HG02938 (cell line): ENCODE results near the gene TMEM163.
"Not testable (repeated sequence)": the region's sequence is repeated elsewhere in the genome, so short reads cannot be mapped to it uniquely, and the experiment has no call there.

Experiments used
- ATAC-seq: cut with Tn5 transposase; IDR thresholded peaks from one replicate; pipeline ENCODE4 v1.9.1; 2021; ENCODE audit warnings: mild to moderate bottlenecking, moderate library complexity; ENCODE audit not compliant: unreplicated experiment

The TMEM163 gene

DNA sequence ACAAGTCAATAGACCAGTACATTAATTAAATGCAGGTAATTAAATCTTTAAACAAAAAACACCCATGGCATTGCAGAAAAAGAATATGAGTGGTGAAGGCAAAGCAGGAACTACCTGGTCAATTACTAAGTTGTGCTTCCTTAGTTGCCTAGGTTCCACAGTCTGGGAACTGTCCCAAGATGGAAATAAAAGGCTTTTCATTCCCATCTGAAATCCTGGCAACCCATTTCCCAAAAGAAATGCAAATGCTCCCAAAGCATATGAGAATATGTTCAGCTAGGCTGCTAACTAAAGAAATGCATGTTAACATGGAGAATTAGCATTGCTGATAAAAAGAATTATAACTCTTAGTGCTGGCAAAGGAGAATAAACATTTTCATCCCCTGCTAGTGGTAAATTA, 177.8 kb downstream of the TMEM163 start:
- ATAC-seq: no peak

DNA sequence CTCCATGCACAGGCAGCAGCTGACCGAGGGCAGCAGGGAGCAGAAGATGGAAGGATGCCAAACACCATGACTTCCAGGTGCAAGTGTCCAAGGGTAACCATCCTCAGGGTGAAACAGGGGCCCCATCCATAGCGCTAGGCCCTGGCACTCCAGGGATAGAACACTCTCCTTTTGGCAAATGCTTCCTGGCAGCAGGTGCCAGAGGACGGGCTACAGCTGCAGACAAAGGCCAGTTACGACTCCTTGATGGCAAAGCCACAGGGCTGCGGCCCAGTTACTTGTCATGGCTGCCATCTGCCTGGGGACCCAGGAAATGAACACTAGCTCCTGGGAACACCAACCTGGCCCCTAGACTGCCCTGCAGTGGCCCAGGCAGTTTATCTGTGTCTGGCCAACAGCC, 178.8 kb downstream of the TMEM163 start:
- no peak for ATAC-seq

DNA sequence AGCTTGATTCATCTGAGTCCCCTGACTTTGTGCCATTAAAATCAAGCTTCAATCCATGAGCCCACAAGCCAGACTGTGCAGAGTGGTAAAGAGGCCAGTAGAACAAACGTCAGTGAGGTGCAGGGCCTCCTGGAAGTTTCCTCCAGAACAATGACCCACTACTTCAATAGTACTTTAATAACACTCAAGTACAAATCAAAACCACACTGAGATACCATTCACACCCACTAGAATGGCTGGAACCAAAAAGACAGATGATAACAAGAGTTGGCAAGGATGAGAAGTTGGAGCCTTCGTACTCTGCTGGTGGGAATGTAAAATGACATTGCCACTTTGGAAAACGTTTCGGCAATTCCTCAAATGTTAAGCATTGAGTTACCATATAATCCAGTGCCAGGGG, 181.1 kb downstream of the TMEM163 start:
- no peak for ATAC-seq

DNA sequence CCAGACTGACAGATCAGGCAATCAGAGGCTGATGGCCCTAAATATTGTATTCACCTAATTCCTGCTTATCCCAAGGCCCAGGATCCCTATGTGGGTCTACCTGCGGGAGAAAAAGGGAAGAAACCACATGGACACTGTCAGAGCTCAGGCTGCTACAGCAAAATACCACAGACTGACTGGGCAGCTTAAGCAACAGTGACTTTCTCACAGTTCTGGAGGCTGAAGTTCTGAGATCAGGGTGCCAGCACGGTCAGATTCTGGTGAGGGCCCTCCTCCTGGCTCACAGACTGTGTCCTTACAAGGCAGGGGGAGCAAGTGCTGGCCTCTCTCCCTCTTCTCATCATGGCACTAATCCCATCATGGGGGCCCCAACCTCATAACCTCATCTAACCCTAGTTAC, 181.7 kb downstream of the TMEM163 start:
- ATAC-seq: no peak

DNA sequence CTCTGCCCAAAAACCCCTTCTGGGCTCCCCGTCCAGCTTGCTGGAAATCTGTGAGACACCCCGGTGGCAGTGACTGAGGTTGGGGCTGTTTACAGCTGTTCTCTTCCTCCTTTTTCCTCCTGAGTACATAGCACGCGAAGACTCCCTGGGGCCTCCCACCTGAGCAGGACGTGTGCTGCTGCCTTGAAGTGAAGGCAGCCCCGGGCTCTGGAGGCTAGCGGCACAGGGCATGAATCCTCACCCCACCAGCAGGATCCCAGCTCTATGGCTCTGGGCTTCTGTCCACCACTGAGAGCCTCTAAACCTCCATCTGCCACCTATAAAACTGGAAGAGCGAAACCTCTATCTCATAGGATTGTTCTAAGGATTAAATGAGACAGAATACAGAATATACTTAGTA, 182.5 kb downstream of the TMEM163 start:
- ATAC-seq: no peak

DNA sequence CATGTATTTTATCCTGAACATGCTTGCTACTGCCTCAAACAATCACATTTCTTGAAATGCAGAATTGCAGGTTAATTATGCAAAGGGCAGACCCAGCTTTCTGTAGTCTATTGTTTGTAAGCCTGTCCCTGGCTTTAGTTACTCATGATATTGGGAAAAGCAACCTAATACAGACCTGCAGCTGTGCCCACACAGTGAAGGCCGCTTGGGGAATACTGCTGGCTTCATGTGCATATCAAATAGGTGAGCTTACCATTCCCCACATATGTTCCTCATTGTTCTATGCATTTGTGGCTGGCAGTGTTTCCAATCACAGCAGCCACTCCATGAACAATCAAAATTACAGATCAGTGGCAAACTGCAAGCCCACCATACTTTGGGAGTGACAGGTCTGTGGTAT, 186.3 kb downstream of the TMEM163 start:
- no peak for ATAC-seq

DNA sequence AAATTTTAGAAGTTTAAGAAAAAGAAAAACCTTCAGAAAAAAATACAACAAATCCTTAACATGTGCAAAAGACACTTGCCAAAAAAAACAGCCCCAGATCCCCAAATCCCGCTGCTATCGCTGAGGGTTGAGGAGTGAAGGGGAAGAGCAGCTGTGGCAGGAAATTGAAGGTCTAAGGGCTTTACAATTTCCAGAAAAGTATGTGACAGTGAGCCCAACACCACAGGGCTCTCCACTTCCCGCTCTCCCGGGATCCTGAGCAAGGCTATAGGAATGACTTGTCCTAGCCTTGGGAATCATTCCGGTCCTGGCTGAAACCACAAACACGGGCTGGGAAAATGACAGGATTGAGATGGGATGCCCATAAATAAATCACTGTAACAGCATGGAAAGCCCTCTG, 191.4 kb downstream of the TMEM163 start:
- no peak for ATAC-seq

DNA sequence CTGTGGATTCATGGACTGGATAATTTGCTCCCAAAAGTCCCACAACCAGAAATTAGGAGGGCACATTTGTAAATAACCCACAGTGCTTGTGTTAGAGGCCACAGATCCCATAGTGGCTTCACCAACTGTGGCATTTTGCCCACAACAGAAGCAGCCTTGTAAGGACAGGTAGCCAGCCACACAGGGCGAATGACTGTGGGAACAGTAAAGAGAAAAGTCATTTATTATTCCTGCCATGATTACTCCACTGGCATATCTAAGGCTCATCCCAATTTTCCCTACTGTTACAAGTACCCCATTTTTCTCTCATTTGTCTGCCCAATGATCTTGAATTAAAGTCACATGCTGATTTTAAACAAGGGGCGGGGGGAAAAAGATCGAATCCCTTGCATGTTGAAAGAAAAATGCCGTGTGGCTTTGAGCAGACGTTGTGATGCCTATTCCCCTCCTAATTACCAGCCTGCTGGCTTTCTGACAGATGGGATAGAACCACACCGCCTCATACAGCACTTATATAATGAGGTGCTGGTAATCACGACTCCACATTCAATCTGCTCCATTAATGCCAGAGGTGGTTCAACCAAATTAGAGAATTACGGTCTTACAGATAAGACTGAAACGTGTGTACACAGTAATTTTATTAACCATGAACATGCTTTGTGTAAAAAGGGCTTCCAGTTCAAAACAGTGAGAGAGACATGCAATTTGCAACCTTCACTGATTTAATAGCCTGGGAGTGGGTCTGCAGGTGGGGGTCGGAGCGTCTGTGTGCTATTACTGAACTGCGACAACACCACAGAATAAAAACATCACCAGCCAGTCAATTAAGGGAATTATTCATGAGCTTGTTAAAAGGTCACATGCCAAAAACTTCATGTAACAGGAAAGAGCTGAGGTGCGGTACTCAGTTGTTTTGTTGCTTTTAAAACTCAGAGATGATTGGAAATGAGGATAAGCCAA, 196.0 kb downstream of the TMEM163 start:
- ATAC-seq: no peak

DNA sequence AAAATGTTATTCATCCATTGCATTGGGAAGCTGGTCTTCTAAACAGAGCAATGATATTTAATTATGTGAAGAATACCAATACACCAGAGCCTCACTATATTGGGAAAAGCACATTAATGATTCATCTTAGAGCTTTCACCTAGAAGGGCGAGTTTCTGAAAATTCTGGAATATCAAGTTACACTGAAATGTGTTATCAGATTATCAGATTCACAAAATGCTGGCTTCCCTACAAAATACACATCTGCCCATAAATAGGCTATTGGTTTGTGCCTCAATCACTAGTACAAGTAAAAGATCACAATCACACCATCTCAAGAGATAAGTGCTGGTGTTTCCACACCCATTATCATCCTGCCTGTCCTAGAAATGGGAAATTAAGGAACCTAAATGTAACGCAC, 200.7 kb downstream of the TMEM163 start:
- no peak for ATAC-seq

DNA sequence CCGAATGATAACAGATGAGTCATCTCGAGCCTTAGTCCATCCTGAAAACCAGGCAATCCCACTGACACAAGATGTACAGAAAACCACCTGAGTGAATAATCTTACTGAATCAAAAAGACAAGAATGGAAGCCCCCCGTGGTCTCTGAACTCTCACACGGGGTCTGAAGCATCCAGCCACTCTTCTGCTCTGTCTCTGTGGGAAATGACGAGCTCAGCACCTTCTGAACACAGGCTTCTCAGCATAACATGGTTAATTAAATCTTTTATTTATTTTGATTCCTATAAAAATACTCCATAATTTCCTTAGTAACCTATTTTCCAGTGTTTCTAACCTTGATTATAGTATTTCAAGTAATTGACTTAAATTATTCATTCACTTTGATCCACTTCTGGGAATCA, 203.7 kb downstream of the TMEM163 start:
- ATAC-seq: no peak

DNA sequence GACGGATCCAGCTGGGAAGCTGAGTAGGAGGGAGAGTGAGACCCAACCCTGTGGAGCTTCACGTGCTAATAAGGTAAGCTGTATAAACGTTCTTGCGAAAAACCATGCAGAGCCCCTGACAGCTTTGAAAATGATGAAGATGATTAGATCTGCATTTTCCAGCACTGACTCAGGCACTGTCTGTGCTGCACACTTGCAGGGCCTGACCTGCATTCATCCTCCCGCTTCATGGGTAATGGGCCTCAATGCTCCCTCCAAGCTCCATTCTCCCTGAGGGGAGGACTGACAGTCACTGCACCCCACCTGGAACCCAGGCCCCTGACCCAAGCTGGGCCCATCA, 205.4 kb downstream of the TMEM163 start:
- ATAC-seq: no peak

DNA sequence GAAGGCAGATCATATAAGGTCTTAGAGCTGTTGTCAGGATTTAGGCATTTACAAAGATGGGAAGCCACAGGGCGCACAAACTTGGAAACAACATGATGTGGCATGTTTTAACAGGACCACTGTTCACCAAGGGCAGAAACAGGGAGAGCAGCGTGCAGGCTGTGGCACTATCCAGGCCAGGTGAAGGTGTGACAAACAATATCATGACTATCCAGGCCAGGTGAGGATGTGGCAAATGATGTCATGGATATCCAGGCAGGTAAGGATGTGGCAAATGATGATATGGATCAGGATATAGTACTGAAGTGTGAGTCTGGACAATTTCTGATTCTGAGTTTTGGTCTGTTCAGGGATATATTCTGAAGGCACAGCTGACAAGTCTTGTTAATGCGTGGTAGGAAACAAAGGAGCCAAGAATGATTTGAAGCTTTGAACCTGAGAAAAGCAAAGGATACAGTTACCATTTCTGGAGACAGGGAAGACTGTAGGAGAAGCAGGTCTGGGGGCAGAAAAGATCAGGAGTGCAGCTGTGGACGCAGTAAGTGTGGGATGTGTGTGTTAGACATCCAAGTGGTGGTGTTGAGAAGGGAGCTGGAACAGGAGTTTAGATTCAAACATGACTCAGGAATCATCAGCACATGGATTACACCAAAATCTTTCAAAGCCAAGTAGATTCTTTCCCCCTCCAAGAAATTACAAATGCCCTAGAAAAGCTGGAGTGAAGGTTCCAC, 205.9 kb downstream of the TMEM163 start:
- ATAC-seq: no peak

DNA sequence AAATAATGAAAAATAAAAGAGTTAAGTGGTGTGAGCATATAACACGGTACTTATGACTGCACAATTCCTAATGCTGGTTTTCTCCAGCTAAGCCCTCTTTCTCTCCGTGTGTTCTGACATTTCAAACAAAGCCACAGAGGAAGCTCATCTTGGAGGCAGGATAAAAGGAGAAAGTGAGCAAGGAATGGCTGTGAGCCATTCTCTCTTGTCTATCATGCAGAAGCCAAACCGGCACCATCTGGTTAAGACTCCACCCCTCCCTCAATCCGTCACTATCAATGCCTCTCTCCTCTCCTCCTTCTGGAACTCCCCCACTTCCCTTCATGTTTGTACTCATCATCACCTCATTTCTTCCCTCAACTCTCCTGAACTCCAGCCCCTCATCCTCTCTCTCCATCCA, 210.4 kb downstream of the TMEM163 start:
- no peak for ATAC-seq

DNA sequence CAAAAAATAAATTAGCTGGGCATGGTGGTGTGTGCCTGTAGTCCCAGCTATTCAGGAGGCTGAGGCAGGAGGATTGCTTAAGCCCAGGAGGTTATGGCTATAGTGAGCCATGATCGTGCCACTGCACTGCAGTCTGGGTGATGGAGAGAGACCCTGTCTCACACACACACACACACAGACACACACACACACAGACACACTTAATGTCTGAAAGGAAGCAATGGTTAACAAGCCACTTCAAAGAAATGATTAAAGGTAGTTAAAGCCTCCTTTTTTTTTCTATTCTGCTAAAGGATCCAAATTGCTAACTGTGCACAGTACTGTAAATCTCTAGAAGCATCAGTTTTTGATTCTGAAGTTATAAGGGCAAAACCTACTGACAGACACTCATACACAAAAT, 211.1 kb downstream of the TMEM163 start:
- ATAC-seq: no peak

DNA sequence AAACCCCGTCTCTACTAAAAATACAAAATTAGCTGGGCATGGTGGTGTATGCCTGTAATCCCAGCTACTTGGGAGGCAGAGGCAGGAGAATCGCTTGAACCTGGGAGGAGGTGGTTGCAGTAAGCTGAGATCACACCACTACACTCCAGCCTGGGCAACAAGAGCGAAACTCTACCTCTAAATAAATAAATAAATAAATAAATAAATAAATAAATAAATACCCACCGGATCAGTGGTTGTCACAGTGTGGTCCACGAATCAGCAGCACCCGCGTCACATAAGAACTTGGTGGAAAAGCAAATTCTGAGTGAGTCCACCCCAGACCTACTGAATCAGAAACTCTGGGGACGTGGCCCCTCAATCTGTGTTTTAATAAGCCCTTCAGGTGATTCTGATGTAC, 211.6 kb downstream of the TMEM163 start:
- not testable (repeated sequence) for ATAC-seq

DNA sequence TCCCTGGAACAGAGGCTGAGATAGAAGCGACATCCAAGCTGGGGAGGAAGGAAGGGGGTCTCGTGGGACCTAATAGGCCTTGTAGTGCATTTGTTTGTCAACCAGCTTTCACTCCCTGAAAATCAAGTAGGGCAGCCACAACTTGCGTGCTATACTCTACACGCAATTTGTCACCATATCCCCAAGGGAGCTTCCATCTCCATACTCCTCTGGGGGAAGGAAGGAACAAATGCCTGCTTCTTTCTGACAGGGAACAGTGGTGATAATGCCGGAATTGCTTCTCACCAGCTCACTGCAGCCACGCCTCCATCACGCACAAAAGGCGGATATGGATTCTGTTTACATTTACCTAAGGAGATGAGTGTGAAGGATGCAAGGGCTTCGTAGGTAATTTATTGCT, 213.4 kb downstream of the TMEM163 start:
- no peak for ATAC-seq

DNA sequence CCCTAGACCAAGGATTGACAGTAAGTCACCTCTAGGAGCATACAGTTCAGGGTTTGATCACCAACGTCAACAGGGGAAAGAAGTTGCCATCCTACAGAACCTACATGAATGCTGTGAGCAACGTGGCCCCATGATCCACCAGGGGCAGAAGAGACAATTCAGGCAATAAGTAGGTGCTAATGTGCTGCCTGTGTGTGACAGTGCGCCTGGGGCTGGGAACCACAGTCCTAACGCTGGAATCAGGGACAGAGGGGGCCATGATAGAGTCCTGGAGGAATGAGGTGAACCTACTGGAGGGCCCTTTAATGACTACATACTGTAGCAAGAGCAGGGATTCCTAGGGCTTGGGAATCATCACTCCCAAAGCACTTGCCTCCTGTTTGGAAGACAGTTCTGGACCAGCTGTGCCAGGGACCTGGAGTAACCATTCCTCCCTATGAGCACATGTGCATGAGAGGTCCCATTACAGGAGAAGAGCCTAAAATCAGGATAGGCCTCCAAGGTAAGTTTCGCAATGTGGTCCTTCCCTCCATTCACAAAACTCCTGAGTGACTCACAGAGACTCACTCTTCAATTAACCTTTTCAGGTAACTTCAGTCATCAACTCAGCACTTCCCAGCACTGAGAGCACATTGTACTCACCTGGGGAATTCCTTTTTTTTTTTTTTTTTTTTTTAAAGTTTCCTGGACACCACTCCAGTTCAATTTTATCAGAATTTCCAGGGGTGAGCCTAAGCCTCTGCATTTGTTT, 214.0 kb downstream of the TMEM163 start:
- no peak for ATAC-seq

DNA sequence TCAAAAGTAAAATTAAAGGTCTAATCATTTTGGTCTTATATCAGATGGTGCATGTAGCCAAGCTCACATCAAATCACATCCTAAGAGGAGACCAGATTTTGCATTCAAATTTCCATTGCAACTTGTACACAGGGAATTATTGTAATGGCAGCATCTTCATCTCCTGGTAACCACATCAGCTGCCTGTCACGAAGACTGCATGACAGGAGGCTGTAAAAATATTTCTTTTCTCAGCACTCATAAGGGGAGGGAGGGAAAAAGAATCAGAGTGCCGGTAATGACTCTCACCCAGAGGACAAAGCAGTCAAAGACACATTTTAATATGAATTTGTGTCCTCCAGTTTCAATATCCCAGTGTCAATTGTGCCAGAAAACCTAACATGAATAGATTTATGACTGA, 216.7 kb downstream of the TMEM163 start:
- ATAC-seq: no peak

DNA sequence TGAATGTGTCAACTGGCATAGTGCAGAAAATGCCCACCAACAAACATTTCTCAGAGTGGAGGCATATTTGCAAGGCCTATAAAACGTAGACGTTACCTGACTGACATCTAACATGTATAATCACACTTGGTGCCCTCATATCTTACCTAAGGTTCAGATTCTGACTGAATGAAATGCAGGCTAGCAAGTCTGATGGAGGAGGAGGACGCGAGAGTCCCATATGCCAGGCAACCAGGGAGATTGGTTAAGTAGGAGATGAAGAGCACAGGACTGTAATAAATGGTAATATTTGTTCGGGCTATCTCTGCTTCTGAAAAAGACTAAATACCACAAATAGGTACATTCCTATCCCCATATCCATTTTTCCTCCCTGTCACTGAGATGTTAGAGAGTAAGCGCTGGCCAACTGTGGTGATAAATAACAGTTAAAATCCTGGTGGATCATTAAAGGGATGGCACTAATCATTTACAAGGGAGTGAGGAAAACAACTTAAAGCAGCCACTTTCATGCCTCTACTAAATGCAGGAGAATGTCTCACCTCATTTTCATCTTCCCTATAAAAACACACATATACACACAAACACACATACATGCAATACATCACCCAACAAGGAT, 217.2 kb downstream of the TMEM163 start:
- ATAC-seq: no peak

DNA sequence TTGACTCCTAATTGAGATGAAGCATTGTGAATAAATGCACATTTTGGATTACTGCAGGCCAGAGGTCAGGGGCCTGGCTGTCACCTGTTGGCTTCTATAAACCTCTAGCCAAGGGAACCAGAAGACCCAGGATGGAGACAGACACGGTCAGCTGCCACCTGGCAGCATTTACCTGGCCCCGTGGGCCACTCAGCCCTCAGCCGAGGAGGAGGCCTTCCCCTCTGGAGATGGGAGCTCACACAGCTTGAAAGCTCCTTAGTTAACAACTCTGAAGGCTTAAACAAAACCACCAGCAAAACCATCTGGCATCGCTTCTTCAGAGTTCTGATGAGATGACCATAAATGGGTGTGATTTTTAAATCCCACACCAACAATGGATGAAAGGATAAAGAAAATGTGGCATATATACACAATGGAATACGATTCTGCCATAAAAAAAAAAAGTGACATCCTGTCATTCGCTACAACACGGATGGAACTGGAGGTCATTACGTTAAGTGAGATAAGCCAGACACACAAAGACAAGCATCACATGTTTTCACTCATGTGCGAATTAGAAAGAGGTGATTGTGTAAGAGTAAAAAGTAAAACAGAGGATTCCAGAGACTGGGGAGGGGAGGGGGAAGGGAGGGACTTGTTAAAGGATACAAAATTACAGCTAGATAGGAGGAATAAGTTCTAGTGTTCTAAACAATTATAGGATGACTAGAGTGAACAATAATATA, 218.4 kb downstream of the TMEM163 start:
- ATAC-seq: no peak
